ENCODE results near the gene UBL3.

DNA sequence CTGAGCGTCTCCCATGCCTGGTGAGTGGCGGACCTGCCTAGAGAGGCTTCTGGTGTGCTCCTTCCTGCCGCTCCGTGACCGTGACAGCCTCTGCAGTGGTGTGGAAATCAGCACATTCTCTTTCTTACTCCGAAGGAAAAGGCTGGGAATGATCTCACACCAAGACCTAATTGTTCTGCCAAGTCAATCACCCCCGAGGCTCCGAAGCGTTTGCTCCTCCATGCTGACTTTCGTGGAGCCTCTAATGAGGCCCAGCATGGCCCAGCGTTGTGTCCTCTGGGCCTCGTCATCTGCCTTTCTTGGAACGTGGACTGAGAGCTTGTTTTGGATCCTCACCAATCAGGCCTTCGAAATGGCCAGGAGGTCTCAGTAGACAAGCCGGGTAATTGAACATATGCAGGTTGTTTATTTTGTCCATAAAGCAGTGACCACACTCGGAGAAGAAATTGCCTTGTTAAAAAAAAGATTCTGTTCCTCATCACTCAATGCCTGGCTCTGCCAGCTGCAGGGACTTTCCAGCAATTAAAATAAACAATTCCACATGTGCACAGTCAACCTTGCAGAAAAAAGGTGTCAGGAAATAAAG is 107.1 kb downstream of the UBL3 start:
- TF ChIP-seq CTCF (IDR thresholded peaks at IDR 0.05 in 4 of 5, conservative IDR thresholded peaks at IDR 0.05 in 1 of 5) (no peak), POLR2A (IDR thresholded peaks at IDR 0.05) (no peak)
